ENCODE results near the gene ZNF277.

DNA sequence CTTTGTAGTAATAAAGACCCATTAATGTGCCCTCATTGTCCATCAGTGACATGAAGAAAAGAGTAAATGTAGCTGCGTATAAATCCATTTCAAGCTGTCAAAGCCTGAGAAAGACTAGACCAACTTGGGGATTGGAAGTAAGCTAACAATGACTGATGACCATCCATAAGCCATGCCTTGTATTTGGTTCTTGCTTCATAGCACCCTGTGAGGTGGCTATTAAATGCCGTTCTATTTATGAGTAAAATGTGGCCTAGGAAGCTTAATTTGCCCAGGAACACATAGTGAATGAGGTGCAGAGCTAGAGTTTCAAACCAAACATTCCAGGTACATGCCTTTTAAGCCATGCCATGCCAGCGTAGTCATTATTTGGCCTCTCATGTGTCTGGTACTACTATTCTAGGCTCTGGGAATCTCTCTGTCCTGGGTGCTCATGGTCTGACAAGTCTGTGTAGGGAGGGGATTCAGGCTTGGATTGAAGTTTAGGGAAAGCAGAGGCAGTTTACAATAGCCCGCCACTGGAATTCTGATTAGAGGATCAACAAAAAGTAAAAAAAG is 92.1 kb downstream of the ZNF277 start:
- no peak for TF ChIP-seq POLR2A (IDR thresholded peaks at IDR 0.05; ENCODE audit: borderline replicate concordance, extremely low read depth, insufficient read depth, insufficient read length)
- TF ChIP-seq, protein P1, sequence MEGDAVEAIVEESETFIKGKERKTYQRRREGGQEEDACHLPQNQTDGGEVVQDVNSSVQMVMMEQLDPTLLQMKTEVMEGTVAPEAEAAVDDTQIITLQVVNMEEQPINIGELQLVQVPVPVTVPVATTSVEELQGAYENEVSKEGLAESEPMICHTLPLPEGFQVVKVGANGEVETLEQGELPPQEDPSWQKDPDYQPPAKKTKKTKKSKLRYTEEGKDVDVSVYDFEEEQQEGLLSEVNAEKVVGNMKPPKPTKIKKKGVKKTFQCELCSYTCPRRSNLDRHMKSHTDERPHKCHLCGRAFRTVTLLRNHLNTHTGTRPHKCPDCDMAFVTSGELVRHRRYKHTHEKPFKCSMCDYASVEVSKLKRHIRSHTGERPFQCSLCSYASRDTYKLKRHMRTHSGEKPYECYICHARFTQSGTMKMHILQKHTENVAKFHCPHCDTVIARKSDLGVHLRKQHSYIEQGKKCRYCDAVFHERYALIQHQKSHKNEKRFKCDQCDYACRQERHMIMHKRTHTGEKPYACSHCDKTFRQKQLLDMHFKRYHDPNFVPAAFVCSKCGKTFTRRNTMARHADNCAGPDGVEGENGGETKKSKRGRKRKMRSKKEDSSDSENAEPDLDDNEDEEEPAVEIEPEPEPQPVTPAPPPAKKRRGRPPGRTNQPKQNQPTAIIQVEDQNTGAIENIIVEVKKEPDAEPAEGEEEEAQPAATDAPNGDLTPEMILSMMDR (IDR thresholded peaks at IDR 0.05 in 2 of 3, conservative IDR thresholded peaks at IDR 0.05 in 1 of 3; ENCODE audit: borderline replicate concordance in 1 of 3, insufficient read depth in 1 of 3, low read depth in 2 of 3, low read length in 2 of 3), result no peak
- no peak for TF ChIP-seq RAD21 (IDR thresholded peaks at IDR 0.05; ENCODE audit: low read depth)
- TF ChIP-seq EZH2 (IDR thresholded peaks at IDR 0.05), result no peak
- no peak for TF ChIP-seq EGR1 (IDR thresholded peaks at IDR 0.05; ENCODE audit: low read depth)
- no peak for TF ChIP-seq POLR2AphosphoS5 (IDR thresholded peaks at IDR 0.05; ENCODE audit: low read depth, low read length)
- TF ChIP-seq, protein P2, sequence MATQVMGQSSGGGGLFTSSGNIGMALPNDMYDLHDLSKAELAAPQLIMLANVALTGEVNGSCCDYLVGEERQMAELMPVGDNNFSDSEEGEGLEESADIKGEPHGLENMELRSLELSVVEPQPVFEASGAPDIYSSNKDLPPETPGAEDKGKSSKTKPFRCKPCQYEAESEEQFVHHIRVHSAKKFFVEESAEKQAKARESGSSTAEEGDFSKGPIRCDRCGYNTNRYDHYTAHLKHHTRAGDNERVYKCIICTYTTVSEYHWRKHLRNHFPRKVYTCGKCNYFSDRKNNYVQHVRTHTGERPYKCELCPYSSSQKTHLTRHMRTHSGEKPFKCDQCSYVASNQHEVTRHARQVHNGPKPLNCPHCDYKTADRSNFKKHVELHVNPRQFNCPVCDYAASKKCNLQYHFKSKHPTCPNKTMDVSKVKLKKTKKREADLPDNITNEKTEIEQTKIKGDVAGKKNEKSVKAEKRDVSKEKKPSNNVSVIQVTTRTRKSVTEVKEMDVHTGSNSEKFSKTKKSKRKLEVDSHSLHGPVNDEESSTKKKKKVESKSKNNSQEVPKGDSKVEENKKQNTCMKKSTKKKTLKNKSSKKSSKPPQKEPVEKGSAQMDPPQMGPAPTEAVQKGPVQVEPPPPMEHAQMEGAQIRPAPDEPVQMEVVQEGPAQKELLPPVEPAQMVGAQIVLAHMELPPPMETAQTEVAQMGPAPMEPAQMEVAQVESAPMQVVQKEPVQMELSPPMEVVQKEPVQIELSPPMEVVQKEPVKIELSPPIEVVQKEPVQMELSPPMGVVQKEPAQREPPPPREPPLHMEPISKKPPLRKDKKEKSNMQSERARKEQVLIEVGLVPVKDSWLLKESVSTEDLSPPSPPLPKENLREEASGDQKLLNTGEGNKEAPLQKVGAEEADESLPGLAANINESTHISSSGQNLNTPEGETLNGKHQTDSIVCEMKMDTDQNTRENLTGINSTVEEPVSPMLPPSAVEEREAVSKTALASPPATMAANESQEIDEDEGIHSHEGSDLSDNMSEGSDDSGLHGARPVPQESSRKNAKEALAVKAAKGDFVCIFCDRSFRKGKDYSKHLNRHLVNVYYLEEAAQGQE (IDR thresholded peaks at IDR 0.05; ENCODE audit: low read depth), result no peak
- no peak for TF ChIP-seq ZFX (IDR thresholded peaks at IDR 0.05)
- TF ChIP-seq SP1 (IDR thresholded peaks at IDR 0.05; ENCODE audit: low read depth), result no peak
- no peak for TF ChIP-seq YY1 (IDR thresholded peaks at IDR 0.05; ENCODE audit: extremely low read depth, insufficient replicate concordance, low read depth, low read length)
- TF ChIP-seq JUND (IDR thresholded peaks at IDR 0.05), result no peak

All from HCT116 (cell line).